DMS153 (cell line): ENCODE data around the gene CRYBA2.
A peak's percentile ranks its signal among the peaks of the same experiment; 100 is the strongest.

Experiments
- DNase-seq: peaks from one replicate; lab custom pipeline; 2025; lab: John Stamatoyannopoulos, UW

Gene CRYBA2

DNA sequence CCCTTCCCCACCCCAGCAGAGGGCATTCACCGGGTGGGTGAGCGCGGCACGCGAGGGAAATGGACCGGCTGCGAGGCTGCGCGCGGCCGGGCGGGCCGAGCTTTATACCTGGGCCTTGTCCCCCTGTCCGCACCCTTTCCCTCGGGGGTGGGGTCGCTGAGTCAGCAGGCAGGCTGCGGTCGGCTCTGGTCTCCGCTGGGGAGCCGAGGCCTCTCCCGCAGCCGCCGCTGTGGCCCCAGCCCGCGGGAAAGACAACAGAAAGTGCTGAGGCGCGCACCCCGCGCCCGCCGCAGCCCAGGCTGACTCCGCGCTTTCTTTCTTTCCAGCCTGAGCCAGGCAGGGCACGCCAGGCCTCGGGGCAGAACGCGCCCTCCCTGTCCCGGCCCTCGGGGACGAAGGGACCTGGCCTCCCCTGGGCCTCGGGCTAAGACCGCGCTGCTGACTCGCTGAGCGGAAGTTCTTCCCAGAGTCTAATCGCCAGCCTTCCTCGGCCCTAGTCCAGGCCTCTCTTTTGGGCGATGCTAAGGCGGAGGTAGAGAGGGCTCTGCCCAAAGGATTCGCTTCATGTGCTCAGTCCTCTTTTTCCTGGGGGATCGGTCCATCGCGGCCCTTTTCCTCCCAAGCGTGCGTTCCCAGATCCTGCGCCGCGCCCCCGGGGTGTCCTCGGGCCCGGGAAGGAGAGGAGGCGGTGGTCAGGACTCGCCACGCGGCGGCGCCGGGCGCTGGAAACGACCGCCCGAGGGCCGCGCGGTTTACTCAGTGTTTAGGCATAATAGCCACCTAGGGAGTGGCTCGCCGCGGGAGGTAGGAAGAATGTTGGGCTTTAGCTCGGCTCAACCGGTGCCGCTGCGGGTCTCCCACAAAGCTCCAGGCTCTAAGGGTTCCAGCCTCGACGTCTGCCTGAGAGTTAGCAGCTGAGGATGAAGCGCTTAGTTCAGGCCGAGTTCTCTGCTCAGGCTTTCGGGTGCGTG is at the start of gene CRYBA2:
TSS of gene CRYBA2 (minus strand) at position 78 of the 971 bp plus-strand sequence. CDS start 246 bp downstream, outside the sequence.
- DNase-seq, result peak; percentile 59

- DNase-seq, result no peak
Measured at GRCh38 chr2:219042750-219043149, 49.5 kb upstream of the CRYBA2 start.

- DNase-seq, result no peak
Measured at GRCh38 chr2:219042157-219042556, 48.9 kb upstream of the CRYBA2 start.

DNA sequence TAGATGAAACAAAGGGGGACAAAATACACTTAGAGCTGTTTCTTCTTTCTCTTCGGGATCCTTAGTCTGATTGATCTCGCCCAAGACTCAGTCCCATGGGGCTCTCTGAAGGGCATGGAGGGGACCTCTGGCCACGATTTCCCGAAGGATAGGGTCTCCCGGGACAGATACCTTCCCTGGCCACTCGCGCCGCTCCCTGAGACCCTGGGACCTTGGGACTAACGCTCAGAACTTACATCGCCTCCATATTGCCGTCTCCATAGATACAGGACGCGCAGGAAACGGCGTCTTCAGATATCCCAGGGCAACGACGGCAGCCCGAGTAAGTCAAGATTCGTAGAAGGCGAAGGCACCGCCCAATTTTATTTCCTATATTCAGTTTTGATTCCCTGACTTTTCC is 48.0 kb upstream of the CRYBA2 start, which contains the start of gene CFAP65:
TSS of gene CFAP65 (minus strand) at position 265 of the 400 bp plus-strand sequence. CDS start 2,468 bp downstream, outside the sequence.
- peak; percentile 28 for DNase-seq

- DNase-seq, result no peak
Measured at GRCh38 chr2:219038600-219038999, 45.4 kb upstream of the CRYBA2 start.

- DNase-seq, result no peak
Measured at GRCh38 chr2:219037783-219038499, 44.7 kb upstream of the CRYBA2 start.

DNA sequence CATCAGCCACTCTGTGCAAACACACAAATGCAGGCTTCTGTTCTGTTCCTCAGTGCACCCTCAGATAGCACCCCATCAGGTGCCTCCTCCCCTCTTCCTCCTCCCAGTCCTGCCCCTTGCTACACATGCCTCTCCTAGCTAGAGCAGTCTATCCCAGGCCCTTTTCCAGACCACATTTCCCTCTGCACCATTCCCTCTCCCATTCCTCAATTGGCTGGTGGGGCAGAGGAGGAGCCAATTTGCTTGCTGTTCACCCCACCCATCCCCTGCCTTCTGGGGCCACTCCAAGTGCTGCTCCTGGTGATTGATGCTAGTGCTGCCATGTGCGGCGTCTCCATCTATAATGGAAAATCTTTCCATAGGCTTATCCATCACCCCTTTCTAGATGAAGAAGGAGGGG is 42.7 kb upstream of the CRYBA2 start:
- DNase-seq, result no peak

- DNase-seq, result no peak
Measured at GRCh38 chr2:219034823-219035222, 41.6 kb upstream of the CRYBA2 start.

DNA sequence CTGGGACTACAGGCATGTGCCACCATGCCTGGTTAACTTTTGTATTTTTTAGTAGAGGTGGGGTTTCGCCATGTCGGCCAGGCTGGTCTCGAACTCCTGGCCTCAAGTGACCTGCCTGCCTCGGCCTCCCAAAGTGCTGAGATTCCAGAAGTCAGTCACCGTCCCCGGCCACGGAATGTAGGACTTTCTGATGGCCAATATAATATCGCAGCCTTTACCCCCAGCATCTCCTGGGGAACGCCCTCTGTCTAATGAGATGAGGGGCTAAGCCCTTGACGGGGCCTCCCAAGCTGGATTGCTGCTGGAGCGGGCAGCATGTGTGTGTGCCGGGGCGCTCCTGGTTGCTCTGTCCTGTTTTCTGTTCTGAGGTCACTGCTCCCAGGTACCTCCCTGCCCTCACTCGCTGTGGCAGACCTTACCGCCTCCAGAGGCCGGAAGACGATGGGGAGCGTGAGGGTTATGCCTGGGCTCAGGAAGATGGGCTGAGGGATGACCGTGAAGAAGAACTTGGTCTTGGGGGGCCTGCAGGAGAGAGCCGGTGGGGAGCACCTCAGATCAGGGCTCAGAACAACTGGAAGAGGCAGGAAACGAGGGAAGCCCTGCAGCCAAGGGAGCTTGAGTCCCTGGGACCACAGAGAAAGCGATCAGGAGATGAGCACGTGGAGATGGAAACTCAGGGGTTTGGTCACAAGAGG is 39.0 kb upstream of the CRYBA2 start:
- DNase-seq, result no peak

GRCh38 chr2:219031005-219031738 is 38.0 kb upstream of the CRYBA2 start:
- no peak for DNase-seq

- DNase-seq, result no peak
Measured at GRCh38 chr2:219030177-219030940, 37.1 kb upstream of the CRYBA2 start.

DNA sequence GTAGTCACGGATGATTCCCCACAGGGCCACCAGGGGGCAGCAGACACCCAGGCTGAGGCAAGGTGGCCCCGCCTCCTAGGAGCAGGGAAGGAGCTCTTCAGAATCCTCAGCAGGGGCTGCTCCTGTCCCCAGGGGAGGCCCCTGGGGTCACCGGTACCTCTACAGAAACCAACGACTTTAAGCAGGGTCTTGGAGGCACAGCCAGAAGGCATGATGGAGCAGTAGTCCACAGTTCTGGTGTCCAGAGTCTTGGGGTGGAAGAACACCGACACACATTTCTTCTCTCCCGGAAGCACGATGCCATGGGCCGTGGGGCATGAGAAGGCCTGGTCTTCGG is 36.6 kb upstream of the CRYBA2 start:
- DNase-seq, result peak; percentile 43

DNA sequence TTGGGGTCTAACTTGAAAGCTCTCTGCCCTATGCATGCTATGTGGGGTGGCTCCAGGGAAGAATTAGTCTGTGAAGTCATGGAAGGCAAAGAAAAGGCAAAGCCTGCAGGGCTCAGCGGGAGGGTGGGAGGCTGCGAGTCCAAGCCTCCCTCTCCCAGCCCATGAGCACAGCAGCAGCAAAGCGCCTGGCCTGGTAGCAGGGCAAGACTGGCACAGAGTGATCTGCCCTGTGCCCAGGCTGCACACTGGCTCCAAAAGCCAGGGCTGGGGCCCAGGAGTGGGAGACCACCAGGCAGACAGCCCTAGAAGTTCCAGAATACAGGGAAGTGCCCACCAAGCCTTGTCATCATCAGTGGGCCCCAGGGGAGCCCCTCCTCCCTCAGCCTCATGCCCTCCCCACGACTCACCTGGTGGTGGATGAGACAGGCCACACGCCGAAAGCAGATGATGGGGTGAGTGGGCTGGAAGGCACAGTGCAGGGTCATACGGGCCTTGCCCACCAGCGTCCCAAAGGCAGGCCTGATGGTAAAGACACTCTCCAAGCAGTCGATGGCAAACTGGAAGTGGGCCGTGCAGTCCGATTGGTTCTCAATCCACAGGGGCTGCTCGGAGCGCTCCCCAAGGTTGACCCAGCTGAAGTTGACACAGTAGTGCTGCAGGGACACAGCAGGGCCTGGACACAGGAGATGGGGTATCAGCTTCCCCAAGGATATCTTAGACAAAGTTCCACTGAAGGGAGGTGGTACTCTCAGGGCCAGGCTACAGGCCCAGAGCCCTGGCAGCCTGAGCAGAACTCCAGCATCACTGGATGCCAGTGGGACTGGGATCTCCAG is 36.0 kb upstream of the CRYBA2 start:
- no peak for DNase-seq

DNA sequence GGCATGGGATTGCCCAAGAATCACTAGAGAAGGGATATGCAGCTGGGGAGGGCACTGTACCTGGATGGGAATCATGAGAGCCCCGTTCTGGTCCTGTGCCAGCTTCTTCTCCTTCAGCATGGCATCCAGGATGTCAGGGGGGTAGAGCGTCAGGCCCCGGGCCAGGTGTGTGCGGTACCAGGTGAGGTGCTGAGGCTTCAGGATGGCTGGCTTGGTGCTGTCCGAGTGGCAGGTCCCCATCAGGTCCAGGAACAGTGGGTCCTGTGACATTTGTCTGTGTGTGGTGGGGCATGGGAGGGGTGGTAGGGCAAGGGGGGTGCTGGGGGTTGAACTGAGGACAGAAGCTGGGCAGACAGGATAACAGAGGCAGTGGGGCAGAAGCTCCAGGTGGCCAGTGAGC is 34.9 kb upstream of the CRYBA2 start:
- no peak for DNase-seq

DNA sequence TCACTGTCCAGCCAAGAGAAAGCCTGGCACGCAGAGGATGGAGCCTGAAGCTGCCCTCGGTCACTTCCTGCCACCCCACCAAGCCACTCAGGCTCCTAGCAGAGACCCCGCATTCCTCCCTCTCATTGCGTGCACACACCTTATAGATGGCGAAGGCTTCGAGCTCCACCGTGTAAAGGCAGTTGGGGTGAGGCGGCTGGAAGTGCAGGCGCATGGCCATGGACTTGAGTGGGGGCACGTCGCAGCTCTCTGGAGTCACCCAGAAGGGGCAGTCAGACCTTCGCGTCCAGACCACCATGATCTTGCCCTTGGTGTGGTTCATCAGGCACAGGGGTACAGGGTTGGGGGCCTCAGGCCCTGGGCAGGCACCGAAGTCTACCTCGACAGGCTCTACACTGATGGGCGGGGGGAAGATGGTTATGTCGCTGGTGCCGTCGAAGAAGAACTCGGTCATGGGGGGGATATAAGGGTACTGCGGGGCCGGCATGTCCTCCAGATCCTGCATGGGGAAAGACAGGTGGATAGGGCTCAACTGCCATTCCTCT is 34.4 kb upstream of the CRYBA2 start:
- no peak for DNase-seq

DNA sequence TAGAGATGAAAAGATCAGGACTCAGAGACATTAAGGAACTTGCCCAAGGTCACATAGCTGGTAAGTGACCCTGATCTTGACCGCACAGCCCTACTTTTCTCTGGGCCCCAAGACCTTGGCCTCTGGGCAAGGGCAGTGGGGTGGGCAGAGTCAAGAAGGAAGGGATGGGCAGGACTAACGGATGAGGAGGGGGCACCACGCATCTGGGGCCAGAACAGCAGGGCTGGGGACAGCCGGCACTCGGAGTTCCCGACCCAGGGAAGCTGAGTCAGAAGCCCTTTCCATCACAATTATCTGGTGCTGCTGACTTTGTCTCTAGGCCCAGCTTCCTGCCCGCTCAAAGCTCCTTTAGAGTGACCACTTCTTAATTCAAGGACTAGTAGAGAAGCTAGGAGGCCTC is 33.7 kb upstream of the CRYBA2 start:
- DNase-seq, result no peak

DNA sequence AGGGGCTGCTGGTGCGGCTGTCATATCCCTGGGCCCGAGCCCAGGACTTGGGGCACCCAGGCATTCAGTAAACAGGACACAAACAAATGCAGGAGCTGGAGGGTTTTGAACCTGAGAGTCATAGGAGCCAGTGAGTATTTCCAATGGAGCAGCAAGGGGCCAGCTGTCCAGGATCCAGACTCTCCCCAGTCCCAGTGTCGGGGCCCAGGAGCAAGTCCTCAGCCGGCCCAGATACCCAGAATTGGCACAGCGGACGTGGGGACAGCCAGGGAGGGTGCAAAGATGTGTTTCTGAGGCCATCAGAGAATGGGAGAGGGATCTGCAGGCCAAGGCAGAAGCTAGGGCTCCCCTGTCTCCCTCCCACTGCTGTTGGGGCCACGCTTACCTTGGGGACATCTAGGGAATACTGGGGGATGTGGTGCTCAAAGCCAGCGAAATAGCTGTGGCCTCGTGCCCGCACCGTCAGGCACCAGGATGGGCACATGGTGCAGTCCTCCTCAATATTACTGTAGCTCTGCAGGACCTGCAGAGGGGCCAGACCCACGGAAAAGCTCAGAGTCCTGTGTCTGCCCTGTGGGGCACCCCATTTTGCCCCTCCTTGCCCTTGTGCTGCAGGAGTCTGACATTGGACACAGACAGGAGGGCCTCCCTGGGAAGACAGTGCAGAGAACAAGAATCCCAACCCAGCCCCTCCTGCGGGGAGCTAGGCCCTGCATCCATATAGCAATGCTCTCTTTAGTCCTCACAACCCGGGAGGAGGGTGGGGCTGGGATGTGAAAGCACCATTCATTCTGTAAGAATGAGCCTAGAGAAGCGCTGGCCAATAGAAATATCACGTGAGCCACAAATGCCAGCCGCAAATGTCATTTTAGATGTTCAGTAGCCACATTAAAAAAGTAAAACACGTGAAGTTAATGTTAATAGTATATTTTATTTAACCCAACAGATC is 32.7 kb upstream of the CRYBA2 start:
- DNase-seq, result no peak

DNA sequence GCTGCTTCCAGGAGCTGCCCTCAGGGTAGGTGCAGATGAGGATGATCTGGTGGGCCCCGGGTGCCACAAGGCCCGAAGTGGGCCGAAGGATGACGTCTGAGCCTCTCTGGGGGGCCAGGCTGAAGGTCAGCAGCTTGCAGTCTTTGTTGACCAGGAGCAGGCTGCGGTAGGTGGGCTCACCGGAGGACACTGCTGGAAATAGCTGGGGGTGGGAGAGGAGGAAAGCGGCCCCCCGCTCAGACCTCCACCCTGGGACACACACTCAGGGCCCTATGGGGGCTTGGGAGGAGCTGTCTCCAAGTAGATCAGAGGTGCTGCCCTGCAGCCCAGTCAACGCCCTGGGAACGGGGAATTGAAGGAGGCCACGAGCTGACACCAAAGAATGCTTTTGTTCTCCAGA is 30.8 kb upstream of the CRYBA2 start:
- no peak for DNase-seq
